Sigmoid colon (tissue), 7 donors: ENCODE data around the gene NOTCH1. TPM values are rescaled to one million over a fixed set of nuclear protein-coding genes. Genes with fewer than 3 reads are reported as not detected.

ENCODE experiments used
- DNase-seq: peaks from one replicate; pipeline ENCODE4 v3.0.0-alpha.2; 2019
- H3K27ac ChIP-seq, 4 donors: fragments of 200-600 bp; sonication (generic); one replicate each; pipeline ENCODE4 v1.5.1; 2016 to 2019; ENCODE audit warnings: mild to moderate bottlenecking in 1 of 4
- H3K27me3 ChIP-seq, 3 donors: fragments of 200-600 bp; sonication (generic); one replicate each; pipeline ENCODE4 v1.5.1; 2019; ENCODE audit warnings: mild to moderate bottlenecking in 1 of 3
- H3K36me3 ChIP-seq, 4 donors: fragments of 200-600 bp; sonication (generic); one replicate each; pipeline ENCODE4 v1.5.1; 2016 to 2019
- H3K4me1 ChIP-seq, 4 donors: fragments of 200-600 bp; sonication (generic); one replicate each; pipeline ENCODE4 v1.5.1; 2017 to 2019
- H3K4me3 ChIP-seq, 4 donors: fragments of 200-600 bp; sonication (generic); one replicate each; pipeline ENCODE4 v1.5.1; 2017 to 2019; ENCODE audit warnings: mild to moderate bottlenecking in 2 of 4, moderate library complexity in 1 of 4
- H3K9me3 ChIP-seq, 4 donors: fragments of 200-600 bp in 3 of 4; sonication (generic) in 3 of 4; one replicate each; pipeline versions ENCODE4 v1.5.1 to v1.6.1; 2013 to 2019
- EP300 ChIP-seq, 4 donors: sonication (generic); formaldehyde crosslinking; IDR thresholded peaks; one replicate each; pipeline ENCODE4 v1.6.1; 2017; ENCODE audit warnings: antibody characterized with exemption in 4 of 4
- POLR2A ChIP-seq, 2 donors: fragments of 450-650 bp; IDR thresholded peaks; one replicate each; pipeline ENCODE4 v1.6.1; 2016; ENCODE audit warnings: antibody characterized with exemption in 2 of 2, mild to moderate bottlenecking in 2 of 2, moderate library complexity in 2 of 2
- POLR2AphosphoS5 ChIP-seq, 4 donors: sonication (generic); formaldehyde crosslinking; IDR thresholded peaks; one replicate each; pipeline ENCODE4 v1.6.1; 2017; ENCODE audit warnings: antibody characterized with exemption in 4 of 4
- WGBS, 2 donors: extraction: QIAGEN DNeasy Blood & Tissue Kit; methylation state at CpG; one replicate each; pipeline ENCODE4 v1.1.7; 2013; 5-methylcytosine and 5-hydroxymethylcytosine counted together
- intact Hi-C: fragments of 100-400 bp; cut with DNase I; formaldehyde crosslinking; loops from one replicate; pipeline ENCODE4 v1.15.1; 2023
- polyA plus RNA-seq, 3 donors: library from polyadenylated mRNA; stranded (reverse); fragments of 200-250 nt; gene quantifications; one replicate each; pipeline ENCODE4 v1.2.3, GENCODE V29; 2013
- total RNA-seq, 4 donors: library from RNA; depleted of rRNA; stranded (reverse); fragments of >200 nt; gene quantifications; one replicate each; pipeline ENCODE4 v1.1.0, GENCODE V29; 2016
- TF ChIP-seq, protein P1 (sequence below), 4 experiments: fragments of 450-650 bp in 3 of 4; fragments of 200-600 bp in 1 of 4; IDR thresholded peaks; one replicate each; pipeline ENCODE4 v1.5.1; 2016 to 2019; ENCODE audit warnings: antibody characterized with exemption in 4 of 4, mild to moderate bottlenecking in 3 of 4, moderate library complexity in 2 of 4
- donor health status: healthy with polysubstance abuse.
- donor health status: Bipolar disorder and iron deficiency.
- donor health status: healthy.

The NOTCH1 gene
- total and polyA plus RNA-seq, 7 donors, result 1.8 to 36.0 (median 30.7) TPM

DNA sequence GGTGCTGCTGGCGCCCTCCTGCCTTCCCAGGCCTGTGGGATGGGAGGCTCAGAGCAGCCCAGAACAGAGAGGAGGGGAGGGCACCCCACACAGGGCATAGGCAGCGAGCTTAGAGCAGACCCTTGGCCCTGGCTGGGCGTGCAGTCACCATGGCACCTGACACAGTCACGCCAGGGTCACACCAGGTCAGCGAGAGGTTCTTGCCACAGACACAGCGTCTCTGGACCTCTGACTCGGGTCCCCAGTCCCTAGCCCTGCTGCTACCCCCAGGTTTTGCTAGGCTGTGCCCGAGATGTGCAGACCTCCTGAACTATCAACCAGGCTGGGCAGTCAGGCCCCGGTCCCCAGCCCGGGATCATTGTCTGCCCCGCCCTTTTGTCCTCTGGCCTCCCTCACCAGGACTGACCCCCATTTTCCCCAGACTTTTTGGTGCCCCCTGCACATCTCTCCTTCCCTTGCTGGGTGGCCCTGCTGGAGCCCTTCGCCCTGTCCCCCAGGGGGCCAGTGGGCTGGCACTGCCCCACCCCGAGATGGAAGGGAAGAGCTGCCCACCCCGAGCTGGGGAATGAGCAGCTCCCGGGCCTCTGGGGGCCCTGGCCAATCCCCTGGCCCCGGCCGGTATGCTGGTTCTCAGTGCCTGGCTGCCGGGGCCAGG is 24.5 kb upstream of the NOTCH1 start:
- no peak overlapping the region for H3K4me3 ChIP-seq
- 86 to 91% methylated on average over 18 of the region's 18 CpGs for WGBS, 2 donors
- no peaks in the 10 kb centered on the region for H3K9me3 ChIP-seq
- DNase-seq, result no peak
- H3K27ac ChIP-seq, result peak overlapping the region in 1 of 4 donors; percentile 23
- intact Hi-C loops, result no loop called here
- no peaks in the 10 kb centered on the region for H3K27me3 ChIP-seq
- H3K4me1 ChIP-seq, result peaks cover 0 to 71% (median 57%) of the 10 kb centered on the region in 4 donors
- no peaks in the 10 kb centered on the region for H3K36me3 ChIP-seq
- no peak for TF ChIP-seq POLR2A (IDR thresholded peaks at IDR 0.05)
- no peak for TF ChIP-seq POLR2AphosphoS5 (IDR thresholded peaks at IDR 0.05)
- TF ChIP-seq, protein P1, sequence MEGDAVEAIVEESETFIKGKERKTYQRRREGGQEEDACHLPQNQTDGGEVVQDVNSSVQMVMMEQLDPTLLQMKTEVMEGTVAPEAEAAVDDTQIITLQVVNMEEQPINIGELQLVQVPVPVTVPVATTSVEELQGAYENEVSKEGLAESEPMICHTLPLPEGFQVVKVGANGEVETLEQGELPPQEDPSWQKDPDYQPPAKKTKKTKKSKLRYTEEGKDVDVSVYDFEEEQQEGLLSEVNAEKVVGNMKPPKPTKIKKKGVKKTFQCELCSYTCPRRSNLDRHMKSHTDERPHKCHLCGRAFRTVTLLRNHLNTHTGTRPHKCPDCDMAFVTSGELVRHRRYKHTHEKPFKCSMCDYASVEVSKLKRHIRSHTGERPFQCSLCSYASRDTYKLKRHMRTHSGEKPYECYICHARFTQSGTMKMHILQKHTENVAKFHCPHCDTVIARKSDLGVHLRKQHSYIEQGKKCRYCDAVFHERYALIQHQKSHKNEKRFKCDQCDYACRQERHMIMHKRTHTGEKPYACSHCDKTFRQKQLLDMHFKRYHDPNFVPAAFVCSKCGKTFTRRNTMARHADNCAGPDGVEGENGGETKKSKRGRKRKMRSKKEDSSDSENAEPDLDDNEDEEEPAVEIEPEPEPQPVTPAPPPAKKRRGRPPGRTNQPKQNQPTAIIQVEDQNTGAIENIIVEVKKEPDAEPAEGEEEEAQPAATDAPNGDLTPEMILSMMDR (IDR thresholded peaks at IDR 0.05), result no peak
- no peak for TF ChIP-seq EP300 (IDR thresholded peaks at IDR 0.05)

DNA sequence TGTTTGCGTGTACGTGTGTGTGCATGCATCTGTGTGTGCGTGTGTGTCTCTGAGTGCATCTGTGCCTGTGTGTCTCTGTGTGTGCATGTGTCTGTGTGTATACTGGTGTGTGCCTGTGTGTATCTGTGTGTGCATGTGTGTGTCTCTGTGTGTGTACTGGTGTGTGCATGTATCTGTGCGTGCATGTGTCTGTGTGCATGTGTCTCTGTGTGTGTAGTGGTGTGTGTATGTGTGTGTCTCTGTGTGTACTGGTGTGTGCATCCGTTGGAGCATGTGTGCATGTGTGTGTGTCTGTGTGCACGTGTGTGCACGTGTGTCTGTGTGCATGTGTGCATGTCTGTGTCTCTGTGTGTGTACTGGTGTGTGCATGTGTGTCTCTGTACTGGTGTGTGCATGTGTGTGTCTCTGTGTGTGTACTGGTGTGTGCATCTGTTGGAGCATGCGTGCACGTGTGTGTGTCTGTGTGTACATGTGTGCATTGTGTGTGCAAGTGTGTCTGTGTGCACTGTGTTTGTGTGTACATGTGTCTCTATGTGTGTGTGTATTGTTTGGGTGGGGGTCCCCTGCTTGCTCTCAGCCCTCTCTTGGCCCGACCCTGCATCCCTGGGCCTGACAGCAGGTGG is 23.8 kb upstream of the NOTCH1 start:
- WGBS, 2 donors, result 95 to 96% methylated on average over 10 of the region's 10 CpGs
- no peak for DNase-seq
- no peaks in the 10 kb centered on the region for H3K36me3 ChIP-seq
- H3K4me1 ChIP-seq, result peaks cover 0 to 77% (median 63%) of the 10 kb centered on the region in 4 donors
- no peak overlapping the region for H3K27ac ChIP-seq
- intact Hi-C loops, result no loop called here
- TF ChIP-seq EP300 (IDR thresholded peaks at IDR 0.05) (no peak), POLR2AphosphoS5 (IDR thresholded peaks at IDR 0.05) (no peak), POLR2A (IDR thresholded peaks at IDR 0.05) (no peak)
- TF ChIP-seq, protein P1 (IDR thresholded peaks at IDR 0.05), result no peak
- no peaks in the 10 kb centered on the region for H3K9me3 ChIP-seq
- no peaks in the 10 kb centered on the region for H3K27me3 ChIP-seq
- no peak overlapping the region for H3K4me3 ChIP-seq

GRCh38 chr9:136568288-136569081 is 22.6 kb upstream of the NOTCH1 start:
- DNase-seq, result no peak
- peak overlapping the region in 1 of 4 donors; percentile 5 for H3K4me3 ChIP-seq
- H3K9me3 ChIP-seq, result no peaks in the 10 kb centered on the region
- no peaks in the 10 kb centered on the region for H3K27me3 ChIP-seq
- no peaks in the 10 kb centered on the region for H3K36me3 ChIP-seq
- H3K27ac ChIP-seq, result peak overlapping the region; percentile 55 to 85 (median 78)
- intact Hi-C loops, result no loop called here
- 76 to 80% methylated on average over 24 of the region's 24 CpGs for WGBS, 2 donors
- H3K4me1 ChIP-seq, result peaks cover 0 to 83% (median 74%) of the 10 kb centered on the region in 4 donors
- TF ChIP-seq, protein P1 (IDR thresholded peaks at IDR 0.05), result no peak
- TF ChIP-seq EP300 (IDR thresholded peaks at IDR 0.05) (no peak), POLR2A (IDR thresholded peaks at IDR 0.05) (no peak), POLR2AphosphoS5 (IDR thresholded peaks at IDR 0.05) (no peak)

GRCh38 chr9:136567651-136568287 is 21.9 kb upstream of the NOTCH1 start:
- intact Hi-C loops, result no loop called here
- H3K4me1 ChIP-seq, result peaks cover 0 to 82% (median 76%) of the 10 kb centered on the region in 4 donors
- TF ChIP-seq POLR2AphosphoS5 (IDR thresholded peaks at IDR 0.05), result peak in 3 of 4 donors; percentile 51 to 84 (median 56)
- TF ChIP-seq, protein P1 (IDR thresholded peaks at IDR 0.05), result no peak
- TF ChIP-seq EP300 (IDR thresholded peaks at IDR 0.05), result peak in 1 of 4 donors; percentile 61
- no peak for TF ChIP-seq POLR2A (IDR thresholded peaks at IDR 0.05)
- no peaks in the 10 kb centered on the region for H3K36me3 ChIP-seq
- 59 to 75% methylated on average over 27 of the region's 27 CpGs for WGBS, 2 donors
- no peaks in the 10 kb centered on the region for H3K9me3 ChIP-seq
- DNase-seq, result peak; percentile 96
- no peaks in the 10 kb centered on the region for H3K27me3 ChIP-seq
- peak overlapping the region in 1 of 4 donors; percentile 5 for H3K4me3 ChIP-seq
- H3K27ac ChIP-seq, result peak overlapping the region; percentile 55 to 85 (median 78)
